Type B pancreatic cell (in vitro differentiated cells): ENCODE data around the gene STX11. TPM values are rescaled to one million over a fixed set of nuclear protein-coding genes. Genes with fewer than 3 reads are reported as not detected.

Source experiments
- DNase-seq: peaks from one replicate; pipeline ENCODE4 v3.0.0; 2021; ENCODE audit warnings: mixed read lengths; ENCODE audit not compliant: unreplicated experiment; ENCODE audit errors: extremely low spot score
- H3K27ac Mint-ChIP-seq: 2 replicates; pipeline ENCODE4 v1.8.0; 2021; ENCODE audit warnings: mild to moderate bottlenecking, mixed read lengths
- H3K27me3 Mint-ChIP-seq: 2 replicates; pipeline ENCODE4 v1.8.0; 2021; ENCODE audit warnings: mixed read lengths
- H3K36me3 Mint-ChIP-seq: 2 replicates; pipeline ENCODE4 v1.8.0; 2021; ENCODE audit warnings: mixed read lengths
- H3K4me1 Mint-ChIP-seq: one replicate; pipeline ENCODE4 v1.8.0; 2021; ENCODE audit warnings: mixed read lengths; ENCODE audit not compliant: unreplicated experiment
- H3K4me3 Mint-ChIP-seq: 2 replicates; pipeline ENCODE4 v1.8.0; 2021; ENCODE audit warnings: mild to moderate bottlenecking, mixed read lengths
- H3K9me3 Mint-ChIP-seq: 2 replicates; pipeline ENCODE4 v1.8.0; 2021; ENCODE audit warnings: mixed read lengths
- total RNA-seq: library from RNA; stranded (reverse); gene quantifications from 2 replicates; pipeline ENCODE4 v1.2.1, GENCODE V29; 2021; ENCODE audit warnings: low replicate concordance
- TF ChIP-seq, protein P1 (sequence below): fragments of 200-600 bp; sonication (generic); conservative IDR thresholded peaks from 2 replicates; pipeline ENCODE4 v1.5.0; 2021; ENCODE audit warnings: antibody characterized with exemption, mild to moderate bottlenecking

The STX11 gene
- total RNA-seq, 1 donor from 2014 or later = 0.24 TPM

DNA sequence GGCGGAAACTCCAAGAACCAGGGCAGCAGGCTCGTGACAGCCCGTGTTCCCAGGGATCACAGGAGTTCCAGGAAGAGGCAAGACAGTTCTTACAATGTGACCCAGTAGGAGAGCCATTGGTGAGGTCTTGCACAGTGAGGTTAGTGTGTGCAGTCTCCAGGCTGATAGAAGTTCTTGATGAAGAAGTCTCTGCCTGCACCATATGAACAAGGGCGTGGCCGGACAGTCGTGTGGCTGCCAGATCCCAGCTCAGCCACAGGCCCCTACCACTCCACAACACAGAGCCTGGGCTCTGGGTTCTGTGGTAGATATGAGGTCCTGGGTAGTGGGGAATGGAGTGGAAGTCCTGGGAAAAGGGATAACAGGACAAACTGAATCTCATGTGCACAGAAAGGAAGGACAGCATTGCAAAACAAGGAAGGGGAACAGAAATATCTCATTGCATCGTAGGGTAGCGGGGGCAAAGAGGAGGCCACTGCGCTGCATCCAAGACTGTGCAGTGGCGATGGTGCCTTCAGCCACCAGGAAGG is 65.2 kb downstream of the STX11 start:
- TF ChIP-seq, protein P1, sequence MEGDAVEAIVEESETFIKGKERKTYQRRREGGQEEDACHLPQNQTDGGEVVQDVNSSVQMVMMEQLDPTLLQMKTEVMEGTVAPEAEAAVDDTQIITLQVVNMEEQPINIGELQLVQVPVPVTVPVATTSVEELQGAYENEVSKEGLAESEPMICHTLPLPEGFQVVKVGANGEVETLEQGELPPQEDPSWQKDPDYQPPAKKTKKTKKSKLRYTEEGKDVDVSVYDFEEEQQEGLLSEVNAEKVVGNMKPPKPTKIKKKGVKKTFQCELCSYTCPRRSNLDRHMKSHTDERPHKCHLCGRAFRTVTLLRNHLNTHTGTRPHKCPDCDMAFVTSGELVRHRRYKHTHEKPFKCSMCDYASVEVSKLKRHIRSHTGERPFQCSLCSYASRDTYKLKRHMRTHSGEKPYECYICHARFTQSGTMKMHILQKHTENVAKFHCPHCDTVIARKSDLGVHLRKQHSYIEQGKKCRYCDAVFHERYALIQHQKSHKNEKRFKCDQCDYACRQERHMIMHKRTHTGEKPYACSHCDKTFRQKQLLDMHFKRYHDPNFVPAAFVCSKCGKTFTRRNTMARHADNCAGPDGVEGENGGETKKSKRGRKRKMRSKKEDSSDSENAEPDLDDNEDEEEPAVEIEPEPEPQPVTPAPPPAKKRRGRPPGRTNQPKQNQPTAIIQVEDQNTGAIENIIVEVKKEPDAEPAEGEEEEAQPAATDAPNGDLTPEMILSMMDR = no peak
- Mint-ChIP-seq H3K27ac (peak overlapping the region; percentile 99), H3K4me1 (peaks cover 22% of the 10 kb centered on the region), H3K4me3 (peak overlapping the region; percentile 92), H3K9me3 (no peaks in the 10 kb centered on the region), H3K36me3 (peaks cover 5% of the 10 kb centered on the region), H3K27me3 (peaks cover 16% of the 10 kb centered on the region)
- DNase-seq = no peak

DNA sequence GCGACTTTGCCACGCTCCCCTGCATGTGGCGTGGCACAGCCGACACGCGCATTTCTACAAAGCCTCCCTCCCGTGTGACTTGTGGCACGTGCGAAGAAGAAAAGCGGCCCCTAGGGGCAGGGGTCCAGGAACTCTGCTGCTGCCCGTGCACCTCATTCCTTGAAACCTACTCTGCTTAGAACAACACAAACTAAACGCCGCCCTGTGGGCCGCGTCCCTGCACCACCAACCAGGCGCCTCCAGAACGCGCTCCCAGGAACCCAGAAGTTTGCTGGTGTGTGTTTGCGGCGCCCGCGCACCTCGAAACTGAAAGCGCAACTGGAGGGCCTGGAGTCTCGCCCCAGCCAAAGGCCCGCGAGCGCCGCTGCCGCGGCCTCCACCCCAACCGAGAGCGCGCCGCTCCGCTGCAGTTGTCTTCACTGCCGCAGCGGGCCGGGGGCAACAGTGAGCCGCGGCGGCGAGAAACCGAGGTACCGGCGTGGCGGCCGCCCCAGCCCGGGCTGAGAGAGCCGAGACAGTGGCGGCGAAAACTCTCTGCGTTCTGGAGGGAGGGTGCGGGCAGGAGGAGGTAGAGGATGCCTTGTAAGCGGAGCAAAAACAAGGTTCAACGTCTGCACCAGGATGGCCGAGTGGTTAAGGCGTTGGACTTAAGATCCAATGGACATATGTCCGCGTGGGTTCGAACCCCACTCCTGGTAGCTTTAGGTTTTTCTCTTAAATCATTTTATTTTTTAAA is 65.8 kb downstream of the STX11 start:
- Mint-ChIP-seq H3K4me1 (peaks cover 22% of the 10 kb centered on the region), H3K27ac (peak overlapping the region; percentile 99), H3K9me3 (no peaks in the 10 kb centered on the region), H3K27me3 (peaks cover 14% of the 10 kb centered on the region), H3K4me3 (peak overlapping the region; percentile 92), H3K36me3 (peaks cover 5% of the 10 kb centered on the region)
- peak; percentile 97 for DNase-seq
- TF ChIP-seq, protein P1 = peak; percentile 79

DNA sequence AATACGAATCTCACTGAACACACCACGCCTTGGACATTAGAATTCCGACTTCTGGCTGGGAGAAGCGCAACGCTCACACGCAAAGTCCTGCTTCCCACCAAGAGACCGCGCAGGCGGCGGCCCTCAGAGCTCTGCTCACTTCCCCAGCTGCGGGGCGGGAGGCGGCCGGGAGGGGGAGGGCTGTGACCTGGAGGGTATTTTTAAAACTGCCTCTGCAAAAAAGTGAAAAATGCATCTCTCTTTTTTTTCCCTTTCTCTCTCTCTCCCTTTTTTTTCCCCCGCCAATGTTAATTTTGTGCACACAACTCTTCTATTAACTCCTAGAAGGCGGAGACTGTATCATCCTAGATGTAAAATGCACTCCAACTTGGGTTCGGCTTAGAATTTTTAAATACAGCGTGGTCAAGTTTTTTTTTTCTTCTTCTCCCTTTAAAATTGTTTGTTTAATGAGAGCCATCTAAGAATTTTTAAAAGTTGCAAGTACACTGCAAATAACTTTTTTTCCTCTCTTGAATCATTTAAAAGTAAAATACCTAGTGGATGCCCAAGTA is 66.4 kb downstream of the STX11 start:
- Mint-ChIP-seq H3K27me3 (peaks cover 11% of the 10 kb centered on the region), H3K36me3 (peaks cover 5% of the 10 kb centered on the region), H3K9me3 (no peaks in the 10 kb centered on the region), H3K27ac (peak overlapping the region; percentile 99), H3K4me3 (peak overlapping the region; percentile 92), H3K4me1 (peaks cover 22% of the 10 kb centered on the region)
- DNase-seq = no peak
- TF ChIP-seq, protein P1 = no peak

DNA sequence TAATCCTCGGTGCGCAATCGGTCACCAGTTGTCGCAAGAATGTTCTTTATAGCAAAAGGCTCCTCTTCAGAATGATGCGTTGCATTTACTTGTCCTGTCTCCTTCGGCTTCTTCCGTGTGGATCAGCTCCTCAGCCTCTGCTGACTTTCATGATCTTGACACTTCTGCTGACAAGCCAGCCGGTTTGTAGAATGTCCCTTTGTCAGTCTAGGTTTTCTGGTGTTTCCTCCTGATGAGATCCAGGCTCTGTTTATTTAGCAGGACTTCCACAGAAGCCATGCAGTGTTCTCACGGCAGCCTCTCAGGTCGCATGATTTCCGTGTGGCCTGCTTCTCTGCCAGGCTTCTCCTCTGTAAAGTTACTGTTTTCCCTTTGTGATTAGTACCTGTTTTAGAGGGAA is 66.9 kb downstream of the STX11 start:
- TF ChIP-seq, protein P1 = no peak
- no peak for DNase-seq
- Mint-ChIP-seq H3K27me3 (peaks cover 11% of the 10 kb centered on the region), H3K4me3 (peak overlapping the region; percentile 92), H3K9me3 (no peaks in the 10 kb centered on the region), H3K4me1 (peaks cover 22% of the 10 kb centered on the region), H3K27ac (peak overlapping the region; percentile 99), H3K36me3 (peaks cover 5% of the 10 kb centered on the region)

DNA sequence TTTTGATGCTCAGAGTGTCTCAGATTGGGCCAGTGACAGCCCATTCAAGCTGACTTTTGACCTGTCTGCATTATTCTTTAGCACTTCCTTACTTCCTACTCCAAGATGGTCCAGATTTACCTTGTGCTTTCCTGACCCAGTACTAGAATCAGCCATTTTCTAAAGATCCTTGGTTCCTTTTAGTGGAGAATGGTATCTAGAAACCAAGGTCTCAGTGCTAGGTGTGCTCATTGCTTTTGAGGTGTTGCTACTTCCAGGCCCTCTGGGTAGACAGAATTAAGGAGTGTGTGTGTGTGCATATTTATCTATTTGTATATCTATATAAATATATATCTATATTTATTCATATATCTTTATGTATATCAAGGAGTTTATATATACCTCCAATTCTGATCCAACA is 67.5 kb downstream of the STX11 start:
- peak overlapping the region; percentile 35 for H3K4me3 Mint-ChIP-seq

More for the DNA sequence above, 67.5 kb downstream of the STX11 start:
- no peaks in the 10 kb centered on the region for H3K9me3 Mint-ChIP-seq
- H3K27ac Mint-ChIP-seq = no peak overlapping the region
- peaks cover 11% of the 10 kb centered on the region for H3K27me3 Mint-ChIP-seq
- H3K36me3 Mint-ChIP-seq = peaks cover 5% of the 10 kb centered on the region
- no peak for DNase-seq
- TF ChIP-seq, protein P1 = no peak
- H3K4me1 Mint-ChIP-seq = peaks cover 22% of the 10 kb centered on the region
